Neural progenitor cell (in vitro differentiated cells): Measurements from ENCODE around the gene PBOV1.

Experiments
- EZH2 ChIP-seq: fragments of 200-600 bp; sonication (generic); IDR thresholded peaks from 2 replicates; pipeline ENCODE4 v1.6.1; 2017; ENCODE audit warnings: antibody characterized with exemption, mild to moderate bottlenecking, moderate library complexity
- EZH2phosphoT487 ChIP-seq: fragments of 200-600 bp; sonication (generic); IDR thresholded peaks from 2 replicates; pipeline ENCODE4 v1.6.1; 2017; ENCODE audit warnings: antibody characterized with exemption
- TF ChIP-seq, protein P1 (sequence below): fragments of 200-600 bp; sonication (generic); IDR thresholded peaks from 2 replicates; pipeline ENCODE4 v1.5.1; 2017; ENCODE audit warnings: antibody characterized with exemption, mild to moderate bottlenecking

DNA sequence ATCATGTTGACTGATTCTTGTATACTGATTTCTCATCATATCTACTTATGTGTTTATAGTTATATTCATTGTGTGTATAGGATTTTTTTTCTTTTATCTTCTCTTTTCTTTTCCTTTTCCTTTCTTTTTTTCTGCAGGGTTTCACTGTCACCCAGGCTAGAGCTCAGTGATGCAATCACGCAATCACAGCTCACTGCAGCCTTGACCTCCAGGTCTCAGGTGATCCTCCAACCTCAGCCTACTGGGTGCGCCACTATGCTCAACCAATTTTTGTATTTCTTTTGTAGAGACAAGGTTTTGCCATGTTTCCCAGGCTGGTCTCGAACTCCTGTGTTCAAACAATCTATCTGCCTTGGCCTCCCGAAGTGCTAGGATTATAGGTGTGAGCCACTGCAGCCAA, 1.6 kb upstream of the PBOV1 start:
- TF ChIP-seq, protein P1, sequence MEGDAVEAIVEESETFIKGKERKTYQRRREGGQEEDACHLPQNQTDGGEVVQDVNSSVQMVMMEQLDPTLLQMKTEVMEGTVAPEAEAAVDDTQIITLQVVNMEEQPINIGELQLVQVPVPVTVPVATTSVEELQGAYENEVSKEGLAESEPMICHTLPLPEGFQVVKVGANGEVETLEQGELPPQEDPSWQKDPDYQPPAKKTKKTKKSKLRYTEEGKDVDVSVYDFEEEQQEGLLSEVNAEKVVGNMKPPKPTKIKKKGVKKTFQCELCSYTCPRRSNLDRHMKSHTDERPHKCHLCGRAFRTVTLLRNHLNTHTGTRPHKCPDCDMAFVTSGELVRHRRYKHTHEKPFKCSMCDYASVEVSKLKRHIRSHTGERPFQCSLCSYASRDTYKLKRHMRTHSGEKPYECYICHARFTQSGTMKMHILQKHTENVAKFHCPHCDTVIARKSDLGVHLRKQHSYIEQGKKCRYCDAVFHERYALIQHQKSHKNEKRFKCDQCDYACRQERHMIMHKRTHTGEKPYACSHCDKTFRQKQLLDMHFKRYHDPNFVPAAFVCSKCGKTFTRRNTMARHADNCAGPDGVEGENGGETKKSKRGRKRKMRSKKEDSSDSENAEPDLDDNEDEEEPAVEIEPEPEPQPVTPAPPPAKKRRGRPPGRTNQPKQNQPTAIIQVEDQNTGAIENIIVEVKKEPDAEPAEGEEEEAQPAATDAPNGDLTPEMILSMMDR = no peak
- TF ChIP-seq EZH2phosphoT487 (no peak), EZH2 (no peak)
